ENCODE results near the gene MTRF1. TPM values are rescaled to one million over a fixed set of nuclear protein-coding genes. Genes with fewer than 3 reads are reported as not detected.

The MTRF1 gene
- total RNA-seq, 2 donors from 2014 or later: 15.0 to 15.4 TPM

- DNase-seq: no peak
- Histone ChIP-seq H3K9me3 (ENCODE audit: control insufficient read depth, low read length) (no peaks in the 10 kb centered on the region), H3K27me3 (ENCODE audit: control insufficient read depth, insufficient read depth, low read length, poor library complexity, severe bottlenecking) (no peaks in the 10 kb centered on the region), H3K36me3 (ENCODE audit: control insufficient read depth, insufficient read depth, low read length) (peaks cover 5% of the 10 kb centered on the region), H3K4me3 (ENCODE audit: low read length) (no peak overlapping the region), H3K27ac (ENCODE audit: low read depth, low read length) (no peak overlapping the region), H3K4me1 (ENCODE audit: control insufficient read depth, insufficient read depth, low read length) (no peaks in the 10 kb centered on the region), H3K9ac (ENCODE audit: extremely low read depth, low read length, poor library complexity, severe bottlenecking) (no peak overlapping the region)
- no peak overlapping the region for H3K4me3 Mint-ChIP-seq
- no peaks in the 10 kb centered on the region for H3K4me1 Mint-ChIP-seq
- no peak overlapping the region for H3K27ac Mint-ChIP-seq
- H3K36me3 Mint-ChIP-seq (ENCODE audit: low read depth): peaks cover 4% of the 10 kb centered on the region
- 93 to 100% methylated on average over 3 of the region's 3 CpGs for WGBS, 2 experiments (ENCODE audit: insufficient coverage in 1 of 2, insufficient read length in 1 of 2)
- no peak for TF ChIP-seq CTCF (conservative IDR thresholded peaks at IDR 0.05)
- no peaks in the 10 kb centered on the region for H3K9me3 Mint-ChIP-seq
- no peaks in the 10 kb centered on the region for H3K27me3 Mint-ChIP-seq (ENCODE audit: insufficient read depth)
Measured at GRCh38 chr13:41220401-41220800, 43.0 kb downstream of the MTRF1 start.

GRCh38 chr13:41216160-41216559, 47.2 kb downstream of the MTRF1 start:
- Mint-ChIP-seq H3K27me3 (ENCODE audit: insufficient read depth) (no peaks in the 10 kb centered on the region), H3K36me3 (ENCODE audit: low read depth) (peaks cover 5% of the 10 kb centered on the region), H3K27ac (no peak overlapping the region), H3K4me1 (no peaks in the 10 kb centered on the region), H3K4me3 (no peak overlapping the region), H3K9me3 (peaks cover 10% of the 10 kb centered on the region)
- Histone ChIP-seq H3K9me3 (ENCODE audit: control insufficient read depth, low read length) (peaks cover 6% of the 10 kb centered on the region), H3K9ac (ENCODE audit: extremely low read depth, low read length, poor library complexity, severe bottlenecking) (no peak overlapping the region), H3K27me3 (ENCODE audit: control insufficient read depth, insufficient read depth, low read length, poor library complexity, severe bottlenecking) (no peaks in the 10 kb centered on the region), H3K36me3 (ENCODE audit: control insufficient read depth, insufficient read depth, low read length) (peaks cover 5% of the 10 kb centered on the region), H3K4me1 (ENCODE audit: control insufficient read depth, insufficient read depth, low read length) (no peaks in the 10 kb centered on the region), H3K4me3 (ENCODE audit: low read length) (no peak overlapping the region), H3K27ac (ENCODE audit: low read depth, low read length) (no peak overlapping the region)
- no peak for DNase-seq
- no peak for TF ChIP-seq CTCF (conservative IDR thresholded peaks at IDR 0.05)

GRCh38 chr13:41213919-41214318, 49.5 kb downstream of the MTRF1 start:
- Histone ChIP-seq H3K9ac (ENCODE audit: extremely low read depth, low read length, poor library complexity, severe bottlenecking) (no peak overlapping the region), H3K9me3 (ENCODE audit: control insufficient read depth, low read length) (peaks cover 11% of the 10 kb centered on the region), H3K4me3 (ENCODE audit: low read length) (no peak overlapping the region), H3K36me3 (ENCODE audit: control insufficient read depth, insufficient read depth, low read length) (no peaks in the 10 kb centered on the region), H3K4me1 (ENCODE audit: control insufficient read depth, insufficient read depth, low read length) (no peaks in the 10 kb centered on the region), H3K27ac (ENCODE audit: low read depth, low read length) (no peak overlapping the region), H3K27me3 (ENCODE audit: control insufficient read depth, insufficient read depth, low read length, poor library complexity, severe bottlenecking) (no peaks in the 10 kb centered on the region)
- 60 to 100% methylated on average over 2 to 3 of the region's 3 CpGs for WGBS, 2 experiments (ENCODE audit: insufficient coverage in 1 of 2, insufficient read length in 1 of 2)
- no peak for DNase-seq
- TF ChIP-seq CTCF (conservative IDR thresholded peaks at IDR 0.05): no peak
- peaks cover 31% of the 10 kb centered on the region for H3K9me3 Mint-ChIP-seq
- H3K27ac Mint-ChIP-seq: no peak overlapping the region
- no peak overlapping the region for H3K4me3 Mint-ChIP-seq
- peaks cover 3% of the 10 kb centered on the region for H3K36me3 Mint-ChIP-seq (ENCODE audit: low read depth)
- no peaks in the 10 kb centered on the region for H3K4me1 Mint-ChIP-seq
- no peaks in the 10 kb centered on the region for H3K27me3 Mint-ChIP-seq (ENCODE audit: insufficient read depth)
